ENCODE measurements around the gene CLOCK. TPM values are rescaled to one million over a fixed set of nuclear protein-coding genes. Genes with fewer than 3 reads are reported as not detected.

Gene CLOCK
- total and polyA plus RNA-seq, 2 of the 8 experiments (the other 6 are each of a cell fraction or from before 2014, with no cell fraction given), result 7.7 to 24.2 TPM

- no peak for TF ChIP-seq SIN3A (conservative IDR thresholded peaks at IDR 0.05 in 1 of 2, IDR thresholded peaks at IDR 0.05 in 1 of 2; ENCODE audit: low read depth in 1 of 2, low read length in 2 of 2)
- no peak for TF ChIP-seq BACH1 (IDR thresholded peaks at IDR 0.05; ENCODE audit: low read length)
- no peak for TF ChIP-seq TBP (IDR thresholded peaks at IDR 0.05; ENCODE audit: low read depth, low read length)
- no peak for TF ChIP-seq GABPA (IDR thresholded peaks at IDR 0.05; ENCODE audit: borderline replicate concordance, insufficient read depth, low read length)
- TF ChIP-seq SUZ12 (IDR thresholded peaks at IDR 0.05; ENCODE audit: low read length), result no peak
Observed at GRCh38 chr4:55399581-55399980, 147.1 kb downstream of the CLOCK start (continued).

Measured in H1 (cell line).